GM19463 (cell line): Measurements from ENCODE around the gene METTL26.

Experiments used
- ATAC-seq: cut with Tn5 transposase; IDR thresholded peaks from one replicate; pipeline ENCODE4 v1.9.1; 2021; ENCODE audit warnings: mild to moderate bottlenecking, moderate library complexity; ENCODE audit not compliant: unreplicated experiment

METTL26 gene

GRCh38 chr16:641326-642188, 5.5 kb upstream of the METTL26 start, which contains the start of gene MCRIP2:
Gene MCRIP2, plus strand, starts transcription at chr16:641828. Its CDS starts 164 bp downstream, at chr16:641992.
- peak; percentile 52 for ATAC-seq

- no peak for ATAC-seq
These were observed 4.5 kb upstream of the METTL26 start for GRCh38 chr16:640614-641013.

GRCh38 chr16:638836-639235, 2.7 kb upstream of the METTL26 start:
- no peak for ATAC-seq

- ATAC-seq = no peak
These were observed 2.0 kb upstream of the METTL26 start for GRCh38 chr16:638034-638543.

- ATAC-seq = no peak
These were observed 1.2 kb upstream of the METTL26 start for GRCh38 chr16:637081-638018.

GRCh38 chr16:635573-636205, 416 bp downstream of the METTL26 start:
- peak; percentile 12 for ATAC-seq

GRCh38 chr16:634996-635395, 1.1 kb downstream of the METTL26 start:
- ATAC-seq = no peak

- no peak for ATAC-seq
These were observed 1.9 kb downstream of the METTL26 start for GRCh38 chr16:634051-634670.

- ATAC-seq = no peak
These were observed 2.6 kb downstream of the METTL26 start for GRCh38 chr16:633336-634050.

GRCh38 chr16:632486-633335, 3.4 kb downstream of the METTL26 start:
- ATAC-seq = no peak

- no peak for ATAC-seq
These were observed 4.2 kb downstream of the METTL26 start for GRCh38 chr16:631808-632358.

- no peak for ATAC-seq
These were observed 5.2 kb downstream of the METTL26 start, which contains the start of gene WFIKKN1 for GRCh38 chr16:630815-631405. Gene WFIKKN1, plus strand, starts transcription at chr16:630985. Its CDS starts 269 bp downstream, at chr16:631254.

- no peak for ATAC-seq
These were observed 5.8 kb downstream of the METTL26 start for GRCh38 chr16:630249-630814.

- no peak for ATAC-seq
These were observed 6.3 kb downstream of the METTL26 start for GRCh38 chr16:629833-630248.

- no peak for ATAC-seq
These were observed 6.8 kb downstream of the METTL26 start for GRCh38 chr16:629185-629832.

GRCh38 chr16:628321-629061, 7.6 kb downstream of the METTL26 start:
- ATAC-seq = no peak
